Measurements from ENCODE around the gene ARFRP1.
A peak's percentile ranks its signal among the peaks of the same experiment; 100 is the strongest.

ARFRP1 gene, protein sequence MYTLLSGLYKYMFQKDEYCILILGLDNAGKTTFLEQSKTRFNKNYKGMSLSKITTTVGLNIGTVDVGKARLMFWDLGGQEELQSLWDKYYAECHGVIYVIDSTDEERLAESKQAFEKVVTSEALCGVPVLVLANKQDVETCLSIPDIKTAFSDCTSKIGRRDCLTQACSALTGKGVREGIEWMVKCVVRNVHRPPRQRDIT

DNA sequence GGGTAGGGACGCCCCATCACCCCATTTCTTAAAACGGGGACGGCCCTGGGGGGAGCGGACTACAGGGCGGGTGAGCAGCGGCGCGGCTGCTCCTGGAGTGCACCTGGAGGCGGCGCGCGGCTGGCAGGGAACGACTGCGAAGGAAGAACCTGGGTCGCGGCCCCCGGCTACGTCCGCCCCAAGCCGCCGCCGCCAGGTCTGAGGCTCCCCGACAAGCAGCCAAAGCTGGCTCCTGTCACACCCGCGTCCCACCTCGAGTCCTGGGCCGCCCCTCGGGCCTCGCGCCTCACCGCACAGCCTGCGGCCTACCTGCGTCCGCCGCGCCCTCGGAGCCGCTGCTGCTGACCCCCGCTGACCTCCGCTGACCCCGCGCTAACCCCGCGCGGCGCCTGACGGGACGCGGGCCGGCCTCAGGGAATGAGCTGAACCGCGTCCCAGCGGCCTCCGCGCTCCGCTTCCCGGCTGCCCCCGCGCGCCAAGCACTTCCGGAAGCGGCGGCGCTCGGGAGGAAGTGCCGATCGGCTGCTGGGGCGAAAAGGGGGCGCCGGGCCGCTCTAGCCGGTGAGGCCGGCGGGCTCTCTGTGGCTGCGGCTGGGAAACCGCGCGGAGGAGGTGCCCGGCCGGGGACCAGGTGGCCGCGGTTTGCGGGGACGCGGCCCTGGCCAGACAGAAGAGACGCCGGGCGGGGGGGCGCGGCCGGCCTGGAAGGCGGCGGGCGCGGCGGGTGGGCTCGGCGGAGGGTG, at the start of gene ARFRP1, which contains the start of gene ZGPAT:
TSS of gene ARFRP1 (minus strand) at position 419 of the 743 bp plus-strand sequence. CDS start 885 bp downstream, outside the sequence.
TSS of gene ZGPAT (plus strand) at position 482 of the 743 bp plus-strand sequence. CDS start 542 bp downstream, outside the sequence.
- Histone ChIP-seq H3K27me3 (replicated peaks; ENCODE audit: control insufficient read depth, insufficient read depth, low read length) (no peaks in the 10 kb centered on the region), H3K4me3 (replicated peaks; ENCODE audit: low read depth, low read length) (peak within 1 kb of the TSS; percentile 83), H3K36me3 (ENCODE audit: control insufficient read depth, insufficient read depth, low read length) (peaks cover 30% of the 10 kb centered on the region)
- peak; percentile 91 for DNase-seq (ENCODE audit: extremely low read depth, insufficient read length)
- TF ChIP-seq, protein P1, sequence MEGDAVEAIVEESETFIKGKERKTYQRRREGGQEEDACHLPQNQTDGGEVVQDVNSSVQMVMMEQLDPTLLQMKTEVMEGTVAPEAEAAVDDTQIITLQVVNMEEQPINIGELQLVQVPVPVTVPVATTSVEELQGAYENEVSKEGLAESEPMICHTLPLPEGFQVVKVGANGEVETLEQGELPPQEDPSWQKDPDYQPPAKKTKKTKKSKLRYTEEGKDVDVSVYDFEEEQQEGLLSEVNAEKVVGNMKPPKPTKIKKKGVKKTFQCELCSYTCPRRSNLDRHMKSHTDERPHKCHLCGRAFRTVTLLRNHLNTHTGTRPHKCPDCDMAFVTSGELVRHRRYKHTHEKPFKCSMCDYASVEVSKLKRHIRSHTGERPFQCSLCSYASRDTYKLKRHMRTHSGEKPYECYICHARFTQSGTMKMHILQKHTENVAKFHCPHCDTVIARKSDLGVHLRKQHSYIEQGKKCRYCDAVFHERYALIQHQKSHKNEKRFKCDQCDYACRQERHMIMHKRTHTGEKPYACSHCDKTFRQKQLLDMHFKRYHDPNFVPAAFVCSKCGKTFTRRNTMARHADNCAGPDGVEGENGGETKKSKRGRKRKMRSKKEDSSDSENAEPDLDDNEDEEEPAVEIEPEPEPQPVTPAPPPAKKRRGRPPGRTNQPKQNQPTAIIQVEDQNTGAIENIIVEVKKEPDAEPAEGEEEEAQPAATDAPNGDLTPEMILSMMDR (IDR thresholded peaks at IDR 0.05; ENCODE audit: insufficient read depth, low read length, poor library complexity, severe bottlenecking): no peak

- DNase-seq (ENCODE audit: extremely low read depth, insufficient read length): no peak
- TF ChIP-seq, protein P1 (IDR thresholded peaks at IDR 0.05; ENCODE audit: insufficient read depth, low read length, poor library complexity, severe bottlenecking): no peak
- Histone ChIP-seq H3K36me3 (ENCODE audit: control insufficient read depth, insufficient read depth, low read length) (no peaks in the 10 kb centered on the region), H3K4me3 (replicated peaks; ENCODE audit: low read depth, low read length) (no peak overlapping the region), H3K27me3 (replicated peaks; ENCODE audit: control insufficient read depth, insufficient read depth, low read length) (no peaks in the 10 kb centered on the region)
Observed at GRCh38 chr20:63756648-63756991, 48.8 kb upstream of the ARFRP1 start.

DNA sequence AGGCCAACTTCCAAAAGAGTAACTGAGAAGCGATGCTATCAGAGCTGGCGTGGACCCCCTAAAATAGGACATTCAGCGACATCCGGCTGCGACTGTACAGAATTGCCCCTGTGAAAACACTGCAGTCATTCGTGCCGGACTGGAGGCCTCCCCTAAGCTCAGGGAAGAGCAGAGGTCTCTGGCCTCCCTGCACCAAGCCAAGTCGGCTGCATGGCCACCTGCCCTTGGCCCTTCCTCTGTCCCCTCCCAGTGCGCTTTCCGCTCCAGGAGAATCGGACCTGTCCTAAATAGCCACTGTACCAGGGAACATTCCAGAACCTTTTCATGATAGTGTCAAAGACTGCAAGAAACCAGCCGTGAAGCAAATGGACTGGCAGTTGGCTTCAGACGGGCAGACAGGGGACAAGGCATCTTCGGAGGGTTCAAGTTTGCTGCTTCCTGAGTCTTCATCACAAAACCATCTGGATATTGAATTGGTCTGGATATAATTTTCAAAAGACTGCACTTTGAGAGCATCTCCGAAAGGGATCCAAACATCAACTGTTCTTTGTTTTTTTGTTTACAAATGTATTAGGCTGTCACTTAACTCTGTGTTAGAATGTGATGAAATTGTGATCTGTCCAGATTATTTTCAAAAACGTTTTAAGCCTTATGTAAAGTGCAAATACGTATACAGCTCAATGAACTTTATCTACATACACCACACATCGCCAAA, 48.3 kb upstream of the ARFRP1 start:
- no peaks in the 10 kb centered on the region for H3K36me3 ChIP-seq (ENCODE audit: control insufficient read depth, insufficient read depth, low read length)
- TF ChIP-seq, protein P1 (IDR thresholded peaks at IDR 0.05; ENCODE audit: insufficient read depth, low read length, poor library complexity, severe bottlenecking): no peak
- DNase-seq (ENCODE audit: extremely low read depth, insufficient read length): no peak
- H3K27me3 ChIP-seq (replicated peaks; ENCODE audit: control insufficient read depth, insufficient read depth, low read length): no peaks in the 10 kb centered on the region
- H3K4me3 ChIP-seq (replicated peaks; ENCODE audit: low read depth, low read length): no peak overlapping the region

DNA sequence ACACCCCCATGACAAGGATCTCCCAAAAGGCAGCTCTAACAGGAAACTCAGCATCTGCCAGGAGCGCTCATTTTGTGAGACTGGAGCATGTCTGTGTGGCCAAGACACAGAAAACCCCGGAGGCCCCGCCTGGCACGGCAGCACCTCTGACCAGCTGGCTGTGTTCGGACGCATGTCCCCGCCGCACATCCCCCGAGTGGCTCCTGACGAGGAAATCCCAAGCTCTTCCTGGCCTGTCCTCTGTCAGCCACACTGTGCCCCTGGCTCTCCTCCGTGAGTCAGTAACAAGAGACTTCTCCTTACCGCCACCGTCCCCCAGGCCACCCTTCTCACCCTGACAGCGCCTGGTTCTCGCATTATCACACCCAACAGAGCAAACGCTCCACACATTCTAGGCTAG, 46.2 kb upstream of the ARFRP1 start:
- Histone ChIP-seq H3K27me3 (replicated peaks; ENCODE audit: control insufficient read depth, insufficient read depth, low read length) (no peaks in the 10 kb centered on the region), H3K4me3 (replicated peaks; ENCODE audit: low read depth, low read length) (no peak overlapping the region), H3K36me3 (ENCODE audit: control insufficient read depth, insufficient read depth, low read length) (no peaks in the 10 kb centered on the region)
- no peak for DNase-seq (ENCODE audit: extremely low read depth, insufficient read length)
- TF ChIP-seq, protein P1 (IDR thresholded peaks at IDR 0.05; ENCODE audit: insufficient read depth, low read length, poor library complexity, severe bottlenecking): no peak

- TF ChIP-seq, protein P1 (IDR thresholded peaks at IDR 0.05; ENCODE audit: insufficient read depth, low read length, poor library complexity, severe bottlenecking): no peak
Observed at GRCh38 chr20:63753381-63753780, 45.6 kb upstream of the ARFRP1 start.

More at GRCh38 chr20:63753381-63753780, 45.6 kb upstream of the ARFRP1 start:
- H3K36me3 ChIP-seq (ENCODE audit: control insufficient read depth, insufficient read depth, low read length): no peaks in the 10 kb centered on the region
- no peak overlapping the region for H3K4me3 ChIP-seq (replicated peaks; ENCODE audit: low read depth, low read length)
- no peaks in the 10 kb centered on the region for H3K27me3 ChIP-seq (replicated peaks; ENCODE audit: control insufficient read depth, insufficient read depth, low read length)
- DNase-seq (ENCODE audit: extremely low read depth, insufficient read length): no peak
